Left colon (tissue), 2 donors: ENCODE results near the gene PTGR2. TPM values are rescaled to one million over a fixed set of nuclear protein-coding genes. Genes with fewer than 3 reads are reported as not detected.
A peak's percentile ranks its signal among the peaks of the same experiment; 100 is the strongest.
"Not testable (repeated sequence)": the region's sequence is repeated elsewhere in the genome, so short reads cannot be mapped to it uniquely, and the experiment has no call there.

ENCODE experiments used
- ATAC-seq: fragments of 200-7000 bp; cut with Tn5 transposase; one replicate; pipeline ENCODE4 v1.9.1; 2020; ENCODE audit warnings: mild to moderate bottlenecking, moderate library complexity
- DNase-seq, 2 donors: peaks; one replicate each; pipeline ENCODE4 v3.0.0-alpha.2; 2020
- intact Hi-C, 2 donors: fragments of 100-400 bp; cut with DNase I in 1 of 2; cut with micrococcal nuclease in 1 of 2; formaldehyde crosslinking; loops; one replicate each; pipeline versions ENCODE4 v1.11.2 to v1.14.0; 2022; cut with DNase I, micrococcal nuclease
- total RNA-seq, 2 donors: library from RNA; stranded (reverse); fragmentation: NEBNext Ultra II Directional; extraction: Animal tissue kit (Norgen Biotek cat#: 25700); gene quantifications; one replicate each; pipeline ENCODE4 v1.2.1, GENCODE V29; 2021
- donor health status: DM: no; HTN: no; CAD: no.
- donor health status: DM: yes; HTN: yes; CAD: no.

PTGR2 gene
- total RNA-seq, 2 donors from 2014 or later: 14.7 to 16.0 TPM

DNA sequence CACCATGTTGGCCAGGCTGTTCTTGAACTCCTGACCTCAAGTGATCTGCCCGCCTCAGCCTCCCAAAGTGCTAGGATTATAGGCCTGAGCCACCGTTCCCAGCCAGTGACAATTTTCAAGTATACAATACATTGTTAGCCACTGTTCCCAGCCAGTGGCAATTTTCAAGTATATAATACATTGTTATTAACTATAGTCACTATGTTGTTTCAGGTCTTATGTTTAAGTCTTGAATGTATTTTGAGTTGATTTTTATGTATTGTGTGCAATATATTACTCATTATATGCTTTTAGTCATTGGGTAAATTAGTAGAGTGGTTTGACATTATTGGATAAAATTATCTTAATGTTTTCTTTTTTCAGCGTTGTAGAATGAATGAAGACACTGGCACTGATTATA is 22.0 kb downstream of the PTGR2 start:
- ATAC-seq (no peak), DNase-seq (no peak)
- intact Hi-C loops: no loop called here

GRCh38 chr14:73877790-73878189 is 26.2 kb downstream of the PTGR2 start:
- ATAC-seq: no peak
- DNase-seq: no peak
- intact Hi-C loops: no loop called here

GRCh38 chr14:73878436-73878835 is 26.8 kb downstream of the PTGR2 start:
- no peak for ATAC-seq
- no peak for DNase-seq
- intact Hi-C loops: no loop called here

DNA sequence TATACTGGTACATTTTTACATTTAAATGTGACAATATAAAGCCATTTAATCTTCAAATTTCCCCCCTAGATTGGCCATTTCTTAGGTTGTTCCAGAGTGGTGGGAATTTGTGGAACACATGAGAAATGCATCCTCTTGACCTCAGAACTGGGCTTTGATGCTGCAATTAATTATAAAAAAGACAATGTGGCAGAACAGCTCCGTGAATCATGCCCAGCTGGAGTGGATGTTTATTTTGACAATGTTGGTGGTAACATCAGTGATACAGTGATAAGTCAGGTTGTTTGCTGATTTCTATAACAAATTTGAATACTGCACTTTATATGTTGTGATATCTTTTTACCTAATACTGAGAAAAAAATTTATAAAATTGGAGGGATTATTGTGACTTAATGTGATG is 27.4 kb downstream of the PTGR2 start:
- DNase-seq (no peak), ATAC-seq (no peak)
- intact Hi-C loops: no loop called here

- intact Hi-C loops: no loop called here
- DNase-seq: no peak
- ATAC-seq: no peak
Measured at GRCh38 chr14:73884438-73885190, 33.0 kb downstream of the PTGR2 start.

DNA sequence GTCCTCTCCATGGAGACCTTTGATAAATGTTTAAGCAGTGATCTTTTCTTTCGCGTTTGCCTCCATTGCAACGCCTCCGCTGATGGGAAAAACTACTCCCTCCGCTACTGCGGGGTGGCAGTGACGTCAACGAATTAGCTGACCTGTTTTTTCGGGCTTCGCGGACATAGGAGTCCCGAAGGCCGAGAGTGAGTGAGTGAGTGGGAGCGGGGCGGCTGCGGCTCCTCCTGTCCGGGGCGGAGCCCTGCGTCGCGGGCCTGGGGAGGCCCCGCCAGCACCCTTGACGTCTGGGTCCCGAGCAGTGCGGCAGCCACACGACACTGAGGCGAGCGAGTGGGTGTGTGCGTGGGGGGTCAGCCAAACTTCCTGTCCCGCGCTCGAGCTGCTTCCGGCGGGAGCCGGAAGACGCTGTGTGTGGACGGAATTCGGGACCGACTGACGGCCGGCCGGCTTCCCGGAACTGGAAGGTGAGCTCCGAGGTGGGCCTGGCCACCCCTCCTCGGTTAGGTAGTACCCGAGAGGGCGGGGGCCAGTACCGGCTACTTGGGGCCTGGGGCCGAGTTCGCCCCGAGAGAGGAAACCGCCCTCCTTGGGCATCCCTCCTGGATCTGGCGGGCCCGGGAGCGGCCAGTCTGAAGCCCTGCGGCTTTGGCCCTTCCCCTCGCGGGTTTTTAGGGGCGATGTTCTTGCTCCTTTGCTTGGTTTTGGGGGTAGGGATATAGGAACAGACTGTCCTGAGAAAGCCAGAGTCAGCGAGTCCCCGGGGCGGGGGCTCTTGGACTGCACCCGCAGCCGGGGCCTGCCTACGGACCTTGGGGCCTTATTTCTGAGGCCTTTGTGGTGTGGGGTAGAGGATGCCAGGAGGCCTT is 35.1 kb downstream of the PTGR2 start, which contains the start of gene ZNF410:
TSS of gene ZNF410 (plus strand) at position 411 of the 869 bp plus-strand sequence. CDS start 5,317 bp downstream, outside the sequence.
- intact Hi-C loops: no loop called here
- ATAC-seq (peak; percentile 96), DNase-seq (peak; percentile 91 to 94)

- DNase-seq (no peak), ATAC-seq (no peak)
- intact Hi-C loops: no loop called here
Measured at GRCh38 chr14:73887318-73887616, 35.6 kb downstream of the PTGR2 start.

DNA sequence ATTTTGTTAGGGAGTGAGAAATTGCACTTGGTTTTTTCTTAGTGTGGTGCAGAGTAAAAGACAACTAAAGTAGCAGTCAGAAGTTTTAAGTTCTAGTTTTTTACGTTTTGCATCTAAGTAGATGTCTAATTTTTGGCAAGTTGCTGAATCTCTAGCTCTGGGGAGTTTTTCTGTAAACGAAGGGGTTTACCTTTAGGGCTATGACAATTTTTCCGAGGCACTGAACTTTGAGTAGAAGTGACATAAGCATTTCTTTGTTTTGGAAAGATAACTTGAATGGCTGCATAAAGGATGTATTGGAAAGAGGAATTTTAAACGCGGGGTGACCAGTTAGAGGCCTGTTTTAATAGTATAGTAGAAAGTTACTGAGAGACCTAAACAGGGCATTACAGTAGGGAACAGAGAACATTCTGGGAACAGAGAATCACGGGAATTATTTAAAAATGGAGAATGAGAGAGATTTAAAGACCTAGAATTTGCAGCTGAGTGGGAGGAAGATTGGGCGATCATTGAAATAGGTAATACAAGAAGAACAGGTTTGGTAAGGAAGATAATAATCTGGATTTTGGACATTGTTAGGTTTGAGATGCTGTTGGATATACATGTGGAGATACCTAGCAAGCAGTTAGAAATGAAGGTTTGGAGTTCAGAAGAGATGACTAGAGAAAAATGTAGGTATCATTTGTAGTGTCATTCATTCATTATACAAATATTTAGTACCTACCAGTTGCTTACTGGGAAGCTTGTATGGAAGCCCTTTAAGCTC is 36.2 kb downstream of the PTGR2 start:
- intact Hi-C loops: no loop called here
- no peak for ATAC-seq

GRCh38 chr14:73888460-73888725 is 36.8 kb downstream of the PTGR2 start:
- DNase-seq: no peak
- ATAC-seq: no peak
- intact Hi-C loops: no loop called here

More for the DNA sequence above, 36.2 kb downstream of the PTGR2 start:
- no peak for DNase-seq

- intact Hi-C loops: no loop called here
- DNase-seq: no peak
- no peak for ATAC-seq
Measured at GRCh38 chr14:73888971-73889370, 37.3 kb downstream of the PTGR2 start.

GRCh38 chr14:73889376-73889775 is 37.7 kb downstream of the PTGR2 start:
- no peak for ATAC-seq
- intact Hi-C loops: no loop called here
- no peak for DNase-seq

DNA sequence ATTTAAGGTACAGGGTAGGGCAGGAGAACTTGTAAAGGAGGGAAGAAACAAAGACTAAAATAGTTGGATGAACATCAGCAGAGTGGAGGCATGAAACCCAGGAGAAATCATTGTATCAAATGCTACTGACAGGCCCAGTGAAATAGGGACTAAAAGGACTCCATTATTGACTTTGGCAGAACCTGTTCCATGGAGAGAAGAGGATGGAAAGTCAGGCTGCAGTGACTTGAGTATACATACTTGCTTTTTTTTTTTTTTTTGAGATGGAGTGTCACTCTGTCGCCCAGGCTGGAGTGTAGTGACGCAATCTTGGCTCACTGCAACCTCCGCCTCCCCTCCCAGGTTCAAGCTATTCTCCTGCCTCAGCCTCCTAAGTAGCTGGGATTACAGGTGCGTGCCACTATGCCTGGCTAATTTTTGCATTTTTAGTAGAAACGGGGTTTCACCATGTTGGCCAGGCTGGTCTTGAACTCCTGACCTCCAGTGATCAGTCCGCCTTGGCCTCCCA is 42.6 kb downstream of the PTGR2 start:
- ATAC-seq, DNase-seq, intact Hi-C loops: not testable (repeated sequence)

- ATAC-seq (no peak), DNase-seq (no peak)
- intact Hi-C loops: no loop called here
Measured at GRCh38 chr14:73895939-73896338, 44.3 kb downstream of the PTGR2 start.

DNA sequence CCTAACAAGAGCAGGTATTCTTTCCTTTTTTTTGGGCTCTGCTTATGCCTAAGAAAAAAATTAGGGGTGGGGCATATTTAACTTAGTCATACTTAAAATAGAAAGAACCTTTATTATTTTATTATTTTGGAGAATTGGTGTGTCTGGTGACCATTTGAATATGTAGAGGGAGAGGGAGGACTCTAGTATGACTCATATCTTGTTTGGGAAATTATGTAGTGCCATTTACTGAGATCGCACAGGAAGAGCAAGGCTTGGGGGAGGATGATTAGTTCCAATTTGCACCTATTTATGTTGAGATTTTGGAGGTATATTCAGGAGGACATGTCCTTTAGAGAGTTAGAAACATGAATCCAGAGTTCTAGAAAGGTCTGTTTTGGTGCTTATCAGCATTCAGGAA is 44.9 kb downstream of the PTGR2 start:
- intact Hi-C loops: no loop called here
- DNase-seq (no peak), ATAC-seq (no peak)

GRCh38 chr14:73903028-73903427 is 51.4 kb downstream of the PTGR2 start:
- DNase-seq: no peak
- no peak for ATAC-seq
- intact Hi-C loops: no loop called here

DNA sequence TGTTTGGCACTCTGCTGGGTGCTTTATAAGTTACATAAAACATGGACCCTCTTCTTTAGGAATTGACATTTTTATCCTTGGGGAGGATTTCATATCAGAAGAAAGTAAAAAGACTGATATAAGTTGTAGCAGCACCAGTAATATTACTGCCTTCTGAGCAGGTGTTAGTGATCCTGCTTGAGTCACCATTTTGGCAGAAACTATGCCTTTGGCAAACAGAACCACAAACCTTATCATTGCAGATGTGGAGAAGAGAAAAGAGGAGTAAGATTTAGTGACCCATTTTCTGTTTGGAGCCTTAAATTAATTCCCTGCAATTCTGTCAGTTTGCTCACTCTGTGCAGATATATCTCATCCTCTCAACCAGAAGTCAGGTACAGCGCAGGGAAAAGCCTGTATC is 58.0 kb downstream of the PTGR2 start:
- ATAC-seq: no peak
- no peak for DNase-seq
- intact Hi-C loops: no loop called here

DNA sequence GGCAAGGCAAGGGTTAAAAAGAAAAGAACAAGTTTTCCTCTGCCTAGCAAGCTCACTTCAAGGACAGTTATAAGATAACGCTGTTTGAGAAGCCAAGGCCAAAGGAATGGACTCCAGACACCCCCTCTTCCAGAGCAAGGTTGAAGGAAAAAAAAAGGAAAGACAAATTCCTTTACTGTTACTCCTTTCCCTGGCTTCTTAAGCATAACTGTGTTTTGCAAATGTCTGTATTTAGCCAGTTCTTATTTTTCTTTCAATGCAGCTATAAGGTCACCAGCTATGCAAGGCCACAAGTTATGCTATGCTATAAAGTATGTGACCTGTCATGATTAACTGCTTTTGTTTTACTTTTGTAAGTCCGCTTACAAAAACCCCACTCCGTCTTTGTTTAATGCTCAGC is 61.6 kb downstream of the PTGR2 start:
- DNase-seq (no peak), ATAC-seq (no peak)
- intact Hi-C loops: no loop called here

DNA sequence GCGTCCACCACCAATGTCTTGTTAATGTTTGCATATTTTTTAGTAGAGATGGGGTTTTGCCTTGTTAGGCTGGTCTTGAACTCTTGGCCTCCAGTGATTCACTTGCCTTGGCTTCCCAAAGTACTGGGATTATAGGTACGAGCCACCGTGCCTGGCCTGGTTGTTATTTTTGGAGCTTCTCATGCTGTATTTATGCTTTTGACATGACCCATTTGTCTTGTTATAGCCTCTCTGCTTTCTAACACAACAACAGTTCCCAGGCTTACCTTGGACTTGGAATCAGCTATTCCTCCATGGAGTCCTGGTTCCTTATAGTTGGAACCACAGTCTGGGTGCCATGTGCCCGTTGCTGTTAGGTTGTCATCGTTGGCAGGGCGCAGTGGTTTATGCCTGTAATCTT is 64.7 kb downstream of the PTGR2 start:
- intact Hi-C loops: no loop called here
- ATAC-seq (no peak), DNase-seq (no peak)

DNA sequence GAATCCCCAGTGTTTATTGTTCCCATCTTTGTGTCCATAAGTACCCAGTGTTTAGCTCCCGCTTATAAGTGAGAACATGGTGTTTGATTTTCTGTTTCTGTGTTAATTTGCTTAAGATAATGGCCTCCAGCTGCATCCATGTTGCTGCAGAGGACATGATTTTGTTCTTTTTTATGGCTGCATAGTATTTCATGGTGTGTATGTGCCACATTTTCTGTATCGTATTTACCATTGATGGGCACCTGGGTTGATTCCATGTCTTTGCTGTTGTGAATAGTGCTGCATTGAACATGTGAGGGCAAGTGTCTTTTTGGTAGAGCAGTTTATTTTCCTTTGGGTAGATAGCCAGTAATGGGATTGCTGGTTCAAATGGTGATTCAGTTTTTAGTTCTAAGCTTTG is 67.8 kb downstream of the PTGR2 start:
- intact Hi-C loops, DNase-seq, ATAC-seq: not testable (repeated sequence)

GRCh38 chr14:73924337-73924736 is 72.7 kb downstream of the PTGR2 start:
- intact Hi-C loops: no loop called here
- no peak for ATAC-seq

More at GRCh38 chr14:73924337-73924736, 72.7 kb downstream of the PTGR2 start:
- DNase-seq: no peak
